T-cell (primary cell): Measurements from ENCODE around the gene PAX5. TPM values are rescaled to one million over a fixed set of nuclear protein-coding genes. Genes with fewer than 3 reads are reported as not detected.

Experiments used
- ATAC-seq, 4 experiments: fragments of 200-7000 bp in 3 of 4; fragments of 150-1000 bp in 1 of 4; cut with Tn5 transposase; replicated peaks in 1 of 4; 1 replicate in 3 of 4; 2 replicates in 1 of 4; pipeline ENCODE4 v1.10.0; 2021; ENCODE audit warnings: moderate library complexity in 3 of 4, mild to moderate bottlenecking in 2 of 4, moderate number of reproducible peaks in 1 of 4
- CTCF ChIA-PET, 2 donors: fragments of 300-600 bp; sonication (Branson Sonifier 250); formaldehyde crosslinking; loops; one replicate each; lab custom pipeline; 2022; ENCODE audit warnings: antibody characterized with exemption in 2 of 2; lab: Charles Lee
- POLR2A ChIA-PET, 2 donors: fragments of 300-600 bp; sonication (Branson Sonifier 250); formaldehyde crosslinking; loops; one replicate each; lab custom pipeline; 2022; ENCODE audit warnings: antibody characterized with exemption in 2 of 2; lab: Charles Lee
- DNase-seq, 35 experiments: peaks; one replicate each; pipeline versions ENCODE4 v3.0.0 to v3.0.0-alpha.2; 2013 to 2023
- H3K27ac ChIP-seq: one replicate; pipeline ENCODE4 v1.5.1; 2013; ENCODE audit warnings: low read length
- H3K27me3 ChIP-seq, 2 experiments: replicated peaks in 1 of 2; 1 replicate in 1 of 2; 2 replicates in 1 of 2; pipeline versions ENCODE4 v1.6.1 to v1.7.0; 2013; ENCODE audit warnings: low read length in 1 of 2, mixed read lengths in 1 of 2; ENCODE audit not compliant: control insufficient read depth in 2 of 2, insufficient read depth in 2 of 2; ENCODE audit errors: extremely low read depth in 1 of 2
- H3K36me3 ChIP-seq, 2 donors: 1 replicate in 1 of 2; 2 replicates in 1 of 2; pipeline versions ENCODE4 v1.6.1 to v1.7.0; 2013; ENCODE audit warnings: low read length in 1 of 2; ENCODE audit not compliant: control insufficient read depth in 2 of 2, insufficient read depth in 1 of 2; ENCODE audit errors: extremely low read depth in 1 of 2
- H3K4me1 ChIP-seq, 2 experiments: 1 replicate in 1 of 2; 2 replicates in 1 of 2; pipeline versions ENCODE4 v1.6.1 to v1.7.0; 2013; ENCODE audit warnings: low read length in 2 of 2, mixed read lengths in 1 of 2; ENCODE audit not compliant: insufficient read depth in 2 of 2, control insufficient read depth in 1 of 2; ENCODE audit errors: extremely low read depth in 1 of 2
- H3K4me3 ChIP-seq, 2 donors: 1 replicate in 1 of 2; 2 replicates in 1 of 2; pipeline versions ENCODE4 v1.5.1 to v1.7.0; 2013; ENCODE audit warnings: mild to moderate bottlenecking in 2 of 2, low read length in 1 of 2, moderate library complexity in 1 of 2; ENCODE audit not compliant: control insufficient read depth in 1 of 2; ENCODE audit errors: extremely low read depth in 1 of 2
- H3K9me3 ChIP-seq: 2 replicates; pipeline ENCODE4 v1.7.0; 2013
- H3K27ac Mint-ChIP-seq, 2 donors: one replicate each; pipeline ENCODE4 v1.8.0; 2020 to 2021; ENCODE audit warnings: mild to moderate bottlenecking in 2 of 2, mixed read lengths in 2 of 2
- H3K27me3 Mint-ChIP-seq, 2 donors: one replicate each; pipeline ENCODE4 v1.8.0; 2021 to 2022; ENCODE audit warnings: mixed read lengths in 2 of 2
- H3K36me3 Mint-ChIP-seq: one replicate; pipeline ENCODE4 v1.8.0; 2021; ENCODE audit warnings: mixed read lengths
- H3K4me1 Mint-ChIP-seq, 3 donors: one replicate each; pipeline ENCODE4 v1.8.0; 2020 to 2022; ENCODE audit warnings: mixed read lengths in 3 of 3, mild to moderate bottlenecking in 1 of 3
- H3K4me3 Mint-ChIP-seq, 3 donors: one replicate each; pipeline ENCODE4 v1.8.0; 2020 to 2022; ENCODE audit warnings: mild to moderate bottlenecking in 3 of 3, mixed read lengths in 3 of 3, moderate library complexity in 3 of 3
- H3K9me3 Mint-ChIP-seq, 3 donors: one replicate each; pipeline ENCODE4 v1.8.0; 2020 to 2022; ENCODE audit warnings: mixed read lengths in 3 of 3
- WGBS: methylation state at CpG from one replicate; pipeline ENCODE4 v1.1.5; 2013; ENCODE audit warnings: missing lambda C conversion rate; ENCODE audit not compliant: insufficient coverage; 5-methylcytosine and 5-hydroxymethylcytosine counted together
- total RNA-seq, 35 experiments: library from RNA in 6 of 35; stranded (reverse) in 6 of 35; fragments of 120-200 nt in 1 of 35; gene quantifications; one replicate each; pipeline versions ENCODE4 v1.2.1 to v1.2.4 and lab custom pipeline; 2013 to 2026

Gene PAX5
- total RNA-seq, 5 donors from 2014 or later (not counting 1 experiment from before 2014, with no cell fraction given), result 1.7 to 12.4 (median 4.4) TPM

DNA sequence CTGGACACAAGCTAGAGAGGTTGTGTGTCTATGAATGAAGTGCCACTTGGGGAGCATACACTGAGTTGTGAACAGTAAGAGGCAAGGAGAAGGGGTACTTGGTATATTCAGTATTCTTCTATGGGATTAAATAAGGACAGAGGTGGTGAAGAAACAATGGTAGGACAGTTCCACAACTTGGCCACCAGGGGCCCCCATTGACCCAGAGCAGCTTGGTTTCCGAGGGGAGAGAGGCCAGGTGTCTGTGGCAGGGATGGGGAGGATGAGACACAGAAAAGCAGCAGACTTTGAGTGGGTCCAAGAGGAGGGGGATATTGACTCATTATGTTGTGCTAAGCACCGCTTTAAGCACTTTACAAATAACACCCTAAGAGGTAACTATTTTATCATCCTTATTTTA, 240.8 kb downstream of the PAX5 start:
- Histone ChIP-seq H3K9me3 (no peaks in the 10 kb centered on the region), H3K4me1 (no peaks in the 10 kb centered on the region), H3K27ac (no peak overlapping the region), H3K27me3 (peaks cover 0 to 26% of the 10 kb centered on the region in 2 experiments), H3K36me3 (no peaks in the 10 kb centered on the region), H3K4me3 (no peak overlapping the region)
- Mint-ChIP-seq H3K4me3 (no peak overlapping the region), H3K9me3 (peaks cover 5 to 12% (median 9%) of the 10 kb centered on the region in 3 donors), H3K27ac (no peak overlapping the region), H3K4me1 (no peaks in the 10 kb centered on the region), H3K27me3 (peaks cover 2 to 10% of the 10 kb centered on the region in 2 donors), H3K36me3 (no peaks in the 10 kb centered on the region)
- ChIA-PET POLR2A (no interaction called here), CTCF (no interaction called here)
- WGBS, result no CpG with 5 or more reads among the region's 2 CpGs
- ATAC-seq (no peak), DNase-seq (no peak)

DNA sequence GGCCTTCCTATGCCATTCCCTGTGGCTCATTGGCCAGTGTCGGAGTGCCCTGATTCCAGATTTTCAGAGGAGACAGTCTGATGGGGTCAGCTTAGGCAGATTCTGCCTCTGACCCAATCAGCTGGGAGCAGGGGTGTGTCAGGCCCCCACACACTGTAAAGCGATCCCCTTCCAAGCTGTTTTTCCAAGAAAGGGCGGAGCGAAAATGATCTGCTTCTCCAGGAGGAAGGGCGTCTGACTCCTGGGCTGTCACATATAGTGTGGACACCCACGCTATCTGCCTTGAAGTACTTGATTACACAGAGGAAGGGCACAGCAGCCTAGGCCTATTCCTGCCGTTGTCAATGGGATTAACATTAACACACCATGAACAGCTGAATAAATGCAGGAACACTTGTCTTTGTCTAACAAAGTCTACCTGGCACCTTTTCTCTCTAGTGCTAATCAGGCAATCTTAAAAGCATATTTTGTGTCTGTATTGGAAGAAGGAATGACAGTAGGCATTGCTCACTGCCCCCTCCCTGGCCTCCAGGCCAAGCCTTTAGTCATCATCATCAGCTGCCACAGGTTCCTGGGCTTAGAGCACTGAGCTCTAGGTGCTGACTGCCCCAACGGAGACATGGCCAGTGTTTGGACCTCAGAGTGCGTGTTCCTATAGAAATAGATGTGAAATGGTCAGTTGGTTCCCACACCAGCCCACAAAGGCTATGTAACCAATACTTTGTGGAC, 242.7 kb downstream of the PAX5 start:
- Histone ChIP-seq H3K27me3 (peaks cover 0 to 38% of the 10 kb centered on the region in 2 experiments), H3K4me1 (no peaks in the 10 kb centered on the region), H3K27ac (no peak overlapping the region), H3K36me3 (no peaks in the 10 kb centered on the region), H3K4me3 (no peak overlapping the region), H3K9me3 (no peaks in the 10 kb centered on the region)
- Mint-ChIP-seq H3K4me3 (no peak overlapping the region), H3K4me1 (no peaks in the 10 kb centered on the region), H3K9me3 (peaks cover 5 to 12% (median 9%) of the 10 kb centered on the region in 3 donors), H3K27ac (no peak overlapping the region), H3K27me3 (peaks cover 9 to 14% of the 10 kb centered on the region in 2 donors), H3K36me3 (no peaks in the 10 kb centered on the region)
- DNase-seq (no peak), ATAC-seq (no peak)
- POLR2A ChIA-PET, result no interaction called here
- CTCF ChIA-PET, result interaction anchor here in 1 of 2 donors (0.7 kb wide), 1 partner anchor 8 kb away, joined by 3 read pairs; no protein-coding TSS in a partner anchor
- WGBS, result 90% methylated on average over 7 of the region's 9 CpGs

DNA sequence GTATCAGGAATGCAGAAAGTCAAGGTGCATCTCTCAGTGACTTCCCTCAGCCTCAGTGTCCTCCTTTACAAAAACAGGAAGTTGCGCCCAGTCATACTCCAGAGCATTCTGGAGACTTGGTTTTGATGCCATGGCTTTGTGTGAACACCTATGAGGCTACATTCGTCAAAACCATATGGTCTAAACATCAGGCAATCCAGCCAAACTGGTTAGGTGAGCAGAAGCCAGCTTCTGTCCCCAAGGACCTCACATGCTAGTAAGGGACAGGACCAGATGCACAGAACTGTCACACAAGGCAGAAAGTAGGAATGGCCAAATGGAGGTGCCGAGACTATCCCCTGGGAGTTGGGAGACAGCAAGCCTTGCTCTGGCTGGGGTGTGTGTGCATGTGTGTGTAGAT, 244.2 kb downstream of the PAX5 start:
- Histone ChIP-seq H3K9me3 (no peaks in the 10 kb centered on the region), H3K27ac (no peak overlapping the region), H3K4me3 (no peak overlapping the region), H3K27me3 (peaks cover 0 to 43% of the 10 kb centered on the region in 2 experiments), H3K4me1 (no peaks in the 10 kb centered on the region), H3K36me3 (no peaks in the 10 kb centered on the region)
- Mint-ChIP-seq H3K36me3 (no peaks in the 10 kb centered on the region), H3K4me1 (no peaks in the 10 kb centered on the region), H3K9me3 (peaks cover 5 to 12% (median 9%) of the 10 kb centered on the region in 3 donors), H3K27ac (no peak overlapping the region), H3K27me3 (peaks cover 15 to 26% of the 10 kb centered on the region in 2 donors), H3K4me3 (no peak overlapping the region)
- ChIA-PET POLR2A (no interaction called here), CTCF (no interaction called here)
- ATAC-seq (no peak), DNase-seq (no peak)
- WGBS, result 42% methylated on average over 2 of the region's 3 CpGs

DNA sequence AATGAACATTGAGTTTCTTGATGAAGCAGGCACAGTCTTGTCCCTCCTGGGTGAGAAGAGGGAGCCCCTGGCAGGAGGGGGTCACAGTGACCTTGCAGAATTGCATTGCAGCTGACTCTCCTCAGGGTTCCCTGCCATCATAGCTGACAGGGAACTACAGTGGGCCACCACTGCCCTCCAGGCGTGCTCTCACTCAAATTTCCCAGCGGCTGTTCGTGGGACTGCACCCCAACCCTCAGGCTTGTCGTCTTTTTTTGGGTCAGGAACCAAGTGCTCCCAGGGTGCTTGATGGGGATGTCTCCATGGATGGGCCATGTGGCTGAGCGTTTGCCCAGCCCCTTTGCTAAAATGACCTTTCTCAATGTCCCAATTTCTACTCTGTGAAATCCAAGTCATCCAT, 245.5 kb downstream of the PAX5 start:
- ChIA-PET POLR2A (no interaction called here), CTCF (no interaction called here)
- ATAC-seq, result no peak
- Mint-ChIP-seq H3K4me1 (no peaks in the 10 kb centered on the region), H3K27me3 (peaks cover 24 to 38% of the 10 kb centered on the region in 2 donors), H3K27ac (no peak overlapping the region), H3K36me3 (no peaks in the 10 kb centered on the region), H3K4me3 (no peak overlapping the region), H3K9me3 (peaks cover 5 to 9% (median 9%) of the 10 kb centered on the region in 3 donors)
- no peaks in the 10 kb centered on the region for H3K36me3 ChIP-seq
- no peak for DNase-seq
- no peaks in the 10 kb centered on the region for H3K9me3 ChIP-seq
- H3K27ac ChIP-seq, result no peak overlapping the region
- WGBS, result 60% methylated on average over 1 of the region's 5 CpGs
- peaks cover 0 to 43% of the 10 kb centered on the region in 2 experiments for H3K27me3 ChIP-seq
- no peaks in the 10 kb centered on the region for H3K4me1 ChIP-seq
- no peak overlapping the region for H3K4me3 ChIP-seq

DNA sequence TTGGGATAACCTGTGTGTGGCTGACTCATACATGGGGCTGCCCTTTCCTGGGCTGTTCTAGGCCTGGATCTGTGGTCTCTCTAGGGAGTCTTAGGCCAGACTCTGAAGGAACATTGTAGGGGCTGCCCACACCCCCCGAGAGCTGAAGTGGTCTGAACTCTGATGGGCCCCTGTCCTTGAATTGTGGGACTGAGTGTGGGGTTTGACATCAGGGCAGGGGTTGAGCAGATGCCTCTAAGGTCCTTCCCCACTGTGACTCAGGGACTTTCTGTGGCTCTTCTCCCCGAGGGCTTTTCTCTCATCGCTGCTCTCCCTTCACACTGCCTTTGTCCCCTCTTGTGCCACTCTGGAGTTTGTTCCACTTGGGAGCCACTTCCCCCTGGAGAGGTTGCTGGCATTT, 246.4 kb downstream of the PAX5 start:
- ChIA-PET POLR2A (no interaction called here), CTCF (no interaction called here)
- Histone ChIP-seq H3K27ac (no peak overlapping the region), H3K36me3 (no peaks in the 10 kb centered on the region), H3K27me3 (peaks cover 0 to 40% of the 10 kb centered on the region in 2 experiments), H3K4me1 (no peaks in the 10 kb centered on the region), H3K9me3 (no peaks in the 10 kb centered on the region), H3K4me3 (no peak overlapping the region)
- ATAC-seq (no peak), DNase-seq (no peak)
- no peak overlapping the region for H3K4me3 Mint-ChIP-seq
- no peaks in the 10 kb centered on the region for H3K36me3 Mint-ChIP-seq
- H3K9me3 Mint-ChIP-seq, result peaks cover 0 to 4% (median 4%) of the 10 kb centered on the region in 3 donors
- no peak overlapping the region for H3K27ac Mint-ChIP-seq
- H3K27me3 Mint-ChIP-seq, result peaks cover 30 to 33% of the 10 kb centered on the region in 2 donors
- WGBS, result 0% methylated on average over 1 of the region's 3 CpGs
- H3K4me1 Mint-ChIP-seq, result no peaks in the 10 kb centered on the region

Other genes starting within 250 kb of the PAX5 start
- gene ZCCHC7, start 86.3 kb upstream of the PAX5 start, total RNA-seq, result 10 to 100 TPM; 29.1 to 44.2 (median 33.5) TPM